ENCODE data around the gene RAB5IF.

GRCh38 chr20:36584018-36584481 is 21.5 kb upstream of the RAB5IF start:
- TF ChIP-seq FOXP2 (optimal IDR thresholded peaks at IDR 0.05; ENCODE audit: control extremely low read depth, extremely low read length, insufficient read depth) (no peak), EZH2 (IDR thresholded peaks at IDR 0.05) (no peak)
